Superior temporal gyrus (tissue), 1 donor: ENCODE measurements around the gene ANO7.

Source experiments
- DNase-seq: peaks from one replicate; pipeline ENCODE4 v3.0.0-alpha.2; 2016; ENCODE audit errors: extremely low spot score

ANO7 gene

DNA sequence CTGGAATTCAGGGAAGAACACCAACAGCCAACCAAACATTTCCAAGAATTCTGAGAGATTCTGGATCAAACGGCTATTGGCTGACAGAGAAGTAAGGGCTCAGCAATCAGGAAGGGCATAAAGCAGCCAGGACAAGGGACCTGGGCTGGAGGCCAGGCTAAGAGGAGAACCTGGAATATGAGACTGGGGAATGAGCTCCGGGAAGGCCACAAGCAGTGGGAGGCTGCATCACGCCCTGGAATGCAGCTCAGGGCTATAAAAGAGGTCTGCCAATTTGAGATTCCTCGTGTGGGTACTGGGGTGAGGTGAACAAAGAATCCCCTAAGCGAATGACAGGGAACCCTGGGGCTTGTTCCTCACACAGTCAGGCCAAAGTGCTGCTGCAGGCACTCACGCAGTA, 60.4 kb downstream of the ANO7 start:
- no peak for DNase-seq

DNA sequence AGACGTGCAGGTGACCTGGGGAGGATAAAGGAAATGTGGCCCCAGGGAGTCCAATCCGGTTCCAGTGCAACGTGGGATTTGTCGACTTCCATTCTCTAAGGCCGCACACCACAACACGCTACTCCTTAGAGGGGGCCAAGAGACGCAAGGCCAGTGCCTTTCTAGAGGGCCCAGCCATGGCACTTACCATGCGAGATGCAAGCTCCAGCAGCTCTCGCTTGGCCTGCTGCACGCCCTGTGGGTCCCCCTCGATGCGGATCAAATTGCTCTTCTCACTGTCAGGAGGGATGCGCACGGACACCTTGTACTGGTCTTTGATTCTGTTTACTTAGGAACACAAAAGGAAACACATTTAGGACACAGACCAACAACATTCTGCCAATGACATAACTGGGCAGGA, 61.2 kb downstream of the ANO7 start:
- DNase-seq = no peak

GRCh38 chr2:241252778-241253475, 64.5 kb downstream of the ANO7 start:
- DNase-seq = no peak

DNA sequence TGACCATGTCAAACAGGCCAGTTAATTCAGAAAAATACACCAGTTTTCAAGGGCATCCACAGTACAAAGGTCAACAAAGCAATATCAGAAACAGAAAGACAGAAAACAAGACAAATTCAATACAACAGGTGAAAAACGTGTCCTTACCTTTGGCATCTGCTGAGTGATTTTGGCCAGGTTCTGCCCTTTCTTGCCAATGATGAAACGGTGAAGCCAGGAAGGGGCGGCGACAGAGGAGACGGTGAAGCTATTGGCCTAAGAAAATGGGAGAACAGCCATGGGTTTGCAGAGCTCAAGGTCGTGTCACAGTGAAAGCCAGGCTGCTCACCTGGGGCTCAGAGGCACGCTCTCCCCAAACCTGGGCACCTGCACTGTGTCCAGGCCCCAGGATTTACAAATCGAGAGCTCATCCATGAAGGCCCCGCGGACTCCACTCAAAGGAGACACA, 66.5 kb downstream of the ANO7 start:
- no peak for DNase-seq

DNA sequence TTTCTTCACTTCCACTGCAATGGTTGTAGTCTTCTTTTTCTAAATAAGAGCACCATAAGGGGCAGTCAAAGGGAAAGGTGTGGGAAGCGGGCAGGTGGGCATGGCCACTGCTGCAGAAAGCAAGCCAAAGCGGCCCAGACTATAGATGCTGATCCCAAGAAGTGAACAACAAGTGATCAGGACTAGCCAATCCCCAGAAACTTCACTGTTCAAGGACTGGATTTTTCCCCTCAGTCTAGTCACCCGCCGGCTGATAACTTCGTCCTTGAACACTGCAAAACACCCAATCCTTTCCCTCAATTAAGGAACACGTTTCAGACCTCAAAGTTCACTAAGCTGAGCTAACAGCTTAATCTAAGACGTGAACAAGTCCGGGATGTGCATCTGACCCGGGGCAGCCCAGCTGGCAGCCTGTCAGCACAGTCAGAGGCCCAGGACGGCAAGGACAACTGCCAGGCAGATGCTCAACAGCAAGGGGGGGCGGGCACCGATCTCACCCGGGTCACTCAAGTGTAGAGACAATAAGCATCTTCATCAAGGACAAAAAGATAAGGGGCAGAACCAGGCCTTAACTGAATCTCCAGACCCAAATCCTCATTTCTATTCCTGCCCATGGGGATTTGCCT, 67.2 kb downstream of the ANO7 start:
- no peak for DNase-seq

- DNase-seq = no peak
Observed at GRCh38 chr2:241256168-241256545, 67.7 kb downstream of the ANO7 start.

DNA sequence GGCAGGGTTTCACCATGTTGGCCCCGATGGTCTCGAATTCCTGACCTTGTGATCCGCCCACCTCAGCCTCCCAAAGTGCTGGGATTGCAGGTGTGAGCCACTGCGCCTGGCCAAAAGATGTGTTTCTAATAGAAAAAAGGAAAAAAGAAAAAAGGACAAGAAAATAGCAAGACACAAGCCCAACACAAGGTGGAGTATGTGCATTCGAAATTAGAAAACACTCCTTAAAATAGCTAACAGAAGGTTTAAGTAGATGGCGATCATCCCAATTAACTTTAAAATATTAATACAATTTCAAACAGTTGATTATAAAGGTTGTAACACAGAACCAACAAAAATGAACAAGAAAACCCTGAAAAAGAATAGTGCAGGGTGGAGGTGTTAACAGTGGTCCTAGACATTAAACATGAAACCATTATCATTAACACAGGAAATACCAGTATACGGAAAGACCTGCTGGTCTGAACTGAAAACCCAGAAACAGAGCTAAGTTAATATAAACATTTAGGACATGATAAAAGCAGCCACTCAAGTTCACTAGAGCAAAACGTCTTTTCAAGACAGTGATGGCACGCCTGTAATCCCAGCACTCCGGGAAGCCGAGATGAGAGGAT, 69.0 kb downstream of the ANO7 start:
- DNase-seq = no peak

- DNase-seq = no peak
Observed at GRCh38 chr2:241258505-241259280, 70.2 kb downstream of the ANO7 start.

DNA sequence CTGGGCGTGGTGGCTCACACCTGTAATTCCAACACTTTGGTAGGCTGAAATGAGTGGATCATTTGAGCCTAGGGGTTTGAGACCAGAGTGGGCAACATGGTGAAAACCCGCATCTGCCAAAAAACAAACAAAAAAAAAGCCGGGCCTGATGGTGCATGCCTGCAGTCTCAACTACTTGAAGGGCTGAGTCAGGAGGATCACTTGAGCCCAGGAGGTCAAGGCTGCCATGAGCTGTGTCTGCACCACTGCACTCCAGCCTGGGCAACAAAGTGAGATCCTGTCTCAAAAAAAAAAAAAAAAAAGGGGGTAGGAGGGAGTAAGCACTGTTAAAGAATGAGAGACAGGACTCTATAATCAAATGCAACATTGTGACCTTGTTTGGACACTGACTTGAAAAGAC, 72.4 kb downstream of the ANO7 start:
- DNase-seq = no peak

GRCh38 chr2:241261628-241262027, 73.2 kb downstream of the ANO7 start:
- no peak for DNase-seq

- DNase-seq = no peak
Observed at GRCh38 chr2:241263061-241263460, 74.6 kb downstream of the ANO7 start.

DNA sequence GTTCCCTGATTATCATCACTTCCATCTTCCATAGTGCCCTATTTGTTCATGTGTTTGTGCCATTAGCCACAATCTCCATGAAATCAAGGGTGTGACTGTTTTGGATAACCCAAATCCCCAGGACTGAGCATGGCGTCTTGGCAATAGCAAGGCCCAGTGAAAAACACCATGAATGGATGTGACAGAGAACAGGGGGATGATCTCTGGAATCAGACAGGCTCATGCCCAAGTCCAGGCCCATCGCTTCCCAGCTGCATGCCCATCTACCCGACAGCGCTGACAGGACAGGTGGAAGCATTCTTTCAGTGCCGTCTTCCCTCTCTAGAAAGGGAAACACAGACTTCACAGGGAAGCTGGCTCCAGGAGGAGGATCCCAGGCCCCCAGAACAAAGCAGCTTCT, 77.0 kb downstream of the ANO7 start:
- DNase-seq = no peak

DNA sequence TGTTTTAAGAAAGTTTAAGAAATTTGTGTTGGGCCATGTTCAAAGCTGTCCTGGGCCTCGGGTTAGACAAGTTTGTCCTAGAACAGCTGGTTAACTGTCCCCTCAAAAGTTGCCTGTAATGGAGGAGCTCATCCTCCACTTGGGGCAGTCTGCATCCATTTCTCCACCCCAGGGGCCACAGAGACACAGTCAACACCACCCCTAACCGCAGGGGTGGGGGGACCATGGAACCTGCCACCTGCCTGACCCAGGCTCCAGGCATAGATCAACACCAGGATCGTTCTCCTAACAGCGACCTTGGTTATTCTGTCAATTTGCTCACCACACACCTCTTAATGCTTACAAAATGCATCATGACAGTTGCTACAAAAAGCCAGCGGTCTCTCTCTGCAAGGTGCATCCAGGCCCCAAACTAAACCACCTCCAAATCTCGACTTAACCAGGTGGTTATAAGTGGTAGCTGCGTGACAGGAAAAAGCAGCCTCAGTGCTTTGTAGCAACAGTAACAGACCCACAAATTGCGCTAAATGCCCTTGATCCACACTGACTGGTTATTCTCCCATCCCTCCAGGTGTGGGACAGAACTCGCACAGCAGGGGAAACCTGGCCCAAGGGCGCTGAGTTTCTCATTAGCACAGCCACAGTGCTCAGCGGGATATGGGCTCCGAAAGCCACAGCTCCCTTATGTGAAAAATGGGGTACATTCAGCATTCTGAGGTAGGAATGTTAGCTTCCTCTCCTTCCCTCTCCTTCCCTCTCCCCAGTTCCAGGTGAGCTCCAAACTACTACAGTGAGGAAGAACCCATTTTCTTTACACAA, 79.0 kb downstream of the ANO7 start:
- DNase-seq = no peak

GRCh38 chr2:241268306-241268705, 79.8 kb downstream of the ANO7 start:
- no peak for DNase-seq

- no peak for DNase-seq
Observed at GRCh38 chr2:241268716-241269445, 80.4 kb downstream of the ANO7 start.

- DNase-seq = no peak
Observed at GRCh38 chr2:241269707-241270520, 81.4 kb downstream of the ANO7 start.

DNA sequence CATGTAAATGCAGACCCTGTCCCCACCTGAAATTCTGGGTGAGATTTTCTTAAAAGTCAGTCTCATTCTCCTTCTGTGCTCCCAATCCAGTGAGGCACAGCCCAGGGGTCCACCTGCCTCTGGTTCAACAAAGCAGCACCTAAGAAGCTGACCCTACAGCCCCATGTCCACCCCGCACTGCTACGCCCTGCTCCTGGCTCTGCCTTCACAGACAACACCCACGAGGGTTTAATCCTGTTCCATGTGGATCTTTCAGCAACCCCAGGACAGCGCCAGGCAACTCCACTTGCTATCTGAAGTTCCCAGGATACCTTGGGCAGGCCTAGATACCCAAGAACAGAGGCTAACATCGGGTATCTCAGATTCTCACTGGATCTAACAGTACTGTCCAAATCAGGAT, 82.1 kb downstream of the ANO7 start:
- DNase-seq = no peak

DNA sequence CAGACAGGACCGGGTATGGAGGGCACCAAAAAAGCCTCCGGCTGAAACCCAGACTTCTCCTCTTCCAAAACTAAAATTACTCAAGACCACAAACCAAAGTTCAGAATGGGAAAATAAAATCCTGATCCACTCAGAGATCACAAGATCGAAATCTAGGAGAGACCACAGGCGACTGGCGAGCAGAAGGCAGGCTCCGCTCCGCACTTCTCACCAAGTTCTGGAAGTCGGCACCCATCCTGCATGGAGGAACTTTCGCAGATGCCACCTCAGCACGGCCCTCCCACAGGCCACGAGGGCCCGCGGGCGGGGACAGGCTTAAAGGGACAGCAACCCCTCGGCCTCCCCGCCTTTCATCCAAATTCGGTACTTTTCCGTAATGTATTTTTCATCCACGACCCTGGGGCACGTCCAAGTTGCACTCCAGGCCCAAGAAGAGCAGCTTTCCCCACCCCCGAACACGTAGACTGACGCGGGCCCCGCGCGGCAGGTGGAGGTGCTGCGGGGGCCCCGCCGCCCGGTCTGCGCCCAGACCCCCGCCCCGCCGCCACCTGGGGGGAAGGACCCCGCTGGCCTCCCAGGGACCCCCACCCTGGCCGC, 83.3 kb downstream of the ANO7 start:
- peak; percentile 73 for DNase-seq

- DNase-seq = no peak
Observed at GRCh38 chr2:241272303-241273209, 84.1 kb downstream of the ANO7 start.
